Measurements from ENCODE around the gene ZNF121.

The ZNF121 gene

DNA sequence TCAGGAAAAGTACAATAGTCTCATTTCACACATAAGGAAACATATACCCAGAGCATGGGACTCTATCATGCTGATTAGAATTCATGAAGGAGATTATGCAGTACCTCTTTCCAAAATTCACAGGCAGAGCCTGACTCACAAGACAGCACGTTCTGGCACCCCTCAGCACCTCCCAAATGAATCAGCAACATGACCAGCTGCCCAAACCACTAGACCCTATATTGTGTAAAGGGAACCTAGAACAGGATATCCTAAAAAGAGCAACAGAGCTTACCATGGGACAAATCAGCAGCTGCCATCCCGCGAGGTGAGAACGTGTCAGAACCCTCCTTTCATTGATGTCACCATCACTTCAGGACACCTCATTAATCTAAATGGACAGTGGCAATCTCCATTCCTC lies 48.4 kb downstream of the ZNF121 start:
- no peak for DNase-seq (ENCODE audit: low read depth)
- H3K4me3 ChIP-seq (replicated peaks; ENCODE audit: low read depth, low read length): no peak overlapping the region
- TF ChIP-seq, protein P1, sequence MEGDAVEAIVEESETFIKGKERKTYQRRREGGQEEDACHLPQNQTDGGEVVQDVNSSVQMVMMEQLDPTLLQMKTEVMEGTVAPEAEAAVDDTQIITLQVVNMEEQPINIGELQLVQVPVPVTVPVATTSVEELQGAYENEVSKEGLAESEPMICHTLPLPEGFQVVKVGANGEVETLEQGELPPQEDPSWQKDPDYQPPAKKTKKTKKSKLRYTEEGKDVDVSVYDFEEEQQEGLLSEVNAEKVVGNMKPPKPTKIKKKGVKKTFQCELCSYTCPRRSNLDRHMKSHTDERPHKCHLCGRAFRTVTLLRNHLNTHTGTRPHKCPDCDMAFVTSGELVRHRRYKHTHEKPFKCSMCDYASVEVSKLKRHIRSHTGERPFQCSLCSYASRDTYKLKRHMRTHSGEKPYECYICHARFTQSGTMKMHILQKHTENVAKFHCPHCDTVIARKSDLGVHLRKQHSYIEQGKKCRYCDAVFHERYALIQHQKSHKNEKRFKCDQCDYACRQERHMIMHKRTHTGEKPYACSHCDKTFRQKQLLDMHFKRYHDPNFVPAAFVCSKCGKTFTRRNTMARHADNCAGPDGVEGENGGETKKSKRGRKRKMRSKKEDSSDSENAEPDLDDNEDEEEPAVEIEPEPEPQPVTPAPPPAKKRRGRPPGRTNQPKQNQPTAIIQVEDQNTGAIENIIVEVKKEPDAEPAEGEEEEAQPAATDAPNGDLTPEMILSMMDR (IDR thresholded peaks at IDR 0.05; ENCODE audit: low read length, missing control alignments): no peak

DNA sequence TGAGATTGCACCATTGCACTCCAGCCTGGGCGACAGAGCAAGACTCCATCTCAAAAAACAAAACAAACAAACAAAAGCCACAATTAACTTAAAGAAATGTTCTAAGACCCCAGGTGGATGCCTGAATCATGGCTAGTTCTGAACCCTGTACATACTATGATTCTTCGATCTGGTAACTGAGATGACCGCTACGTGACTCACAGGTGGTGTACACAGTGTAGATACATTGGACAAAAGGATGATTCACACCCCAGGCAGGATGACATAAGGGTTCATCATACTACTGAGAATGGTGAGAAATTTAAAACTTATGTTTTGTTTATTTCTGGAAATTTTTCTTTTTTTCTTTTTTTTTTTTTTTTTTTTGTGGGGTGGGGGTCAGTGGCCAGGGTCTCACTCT lies 52.4 kb downstream of the ZNF121 start:
- TF ChIP-seq, protein P1 (IDR thresholded peaks at IDR 0.05; ENCODE audit: low read length, missing control alignments): no peak
- DNase-seq (ENCODE audit: low read depth): no peak
- H3K4me3 ChIP-seq (replicated peaks; ENCODE audit: low read depth, low read length): no peak overlapping the region

DNA sequence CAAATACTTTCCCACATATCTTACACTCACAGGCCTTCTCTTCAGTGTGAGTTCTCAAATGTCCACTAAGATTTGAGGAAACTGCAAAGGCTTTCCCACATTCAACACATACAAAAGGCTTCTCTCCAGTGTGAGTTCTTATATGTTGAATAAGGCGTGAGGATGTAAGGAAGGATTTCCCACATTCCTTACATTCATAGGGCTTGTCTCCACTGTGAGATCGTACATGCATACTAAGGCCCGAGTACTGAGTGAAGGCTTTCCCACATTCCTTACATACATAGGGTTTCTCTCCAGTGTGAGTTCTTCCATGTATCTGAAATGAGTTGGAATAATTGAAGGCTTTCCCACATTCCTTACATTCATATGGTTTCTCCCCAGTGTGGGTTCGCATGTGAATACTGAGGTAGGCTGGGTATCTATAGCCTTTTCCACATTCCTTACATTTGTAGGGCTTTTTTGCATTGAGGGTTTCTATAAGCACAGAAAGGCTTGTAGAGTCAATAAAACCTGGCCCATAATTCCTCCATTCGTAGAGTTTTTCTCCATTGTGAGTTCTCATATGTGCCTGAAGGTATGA lies 55.5 kb downstream of the ZNF121 start:
- TF ChIP-seq, protein P1 (IDR thresholded peaks at IDR 0.05; ENCODE audit: low read length, missing control alignments): no peak
- DNase-seq (ENCODE audit: low read depth): peak; percentile 29
- no peak overlapping the region for H3K4me3 ChIP-seq (replicated peaks; ENCODE audit: low read depth, low read length)

DNA sequence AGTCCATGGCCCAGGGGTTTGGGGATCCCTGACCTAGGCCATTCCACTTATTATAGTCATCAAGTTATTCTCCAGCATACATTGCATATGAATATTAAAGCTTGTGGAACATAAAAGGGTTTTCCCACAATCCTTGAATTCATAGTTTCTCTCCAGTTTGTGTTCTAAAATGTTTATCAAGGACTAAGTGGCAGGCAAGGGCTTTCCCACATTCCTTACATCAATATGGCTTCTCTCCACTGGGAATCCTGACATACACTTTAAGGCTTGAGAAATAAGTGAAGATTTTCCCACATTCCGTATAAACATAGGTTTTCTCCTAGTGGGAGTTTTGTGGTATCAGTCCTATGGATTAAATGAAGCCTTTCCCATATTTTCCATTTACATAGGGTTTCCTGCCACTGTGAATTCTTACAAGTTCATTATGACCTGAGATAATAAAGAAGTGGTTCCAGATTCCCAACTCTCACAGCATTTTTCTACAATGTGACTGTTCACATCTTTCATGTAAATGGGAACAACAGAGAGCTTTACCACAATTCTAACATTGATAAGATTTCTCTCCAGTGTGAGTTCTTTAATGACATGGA lies 60.3 kb downstream of the ZNF121 start:
- H3K4me3 ChIP-seq (replicated peaks; ENCODE audit: low read depth, low read length): no peak overlapping the region
- DNase-seq (ENCODE audit: low read depth): peak; percentile 7
- TF ChIP-seq, protein P1 (IDR thresholded peaks at IDR 0.05; ENCODE audit: low read length, missing control alignments): no peak

All from fibroblast of pulmonary artery (primary cell).